Measurements from ENCODE around the gene GBGT1.

DNA sequence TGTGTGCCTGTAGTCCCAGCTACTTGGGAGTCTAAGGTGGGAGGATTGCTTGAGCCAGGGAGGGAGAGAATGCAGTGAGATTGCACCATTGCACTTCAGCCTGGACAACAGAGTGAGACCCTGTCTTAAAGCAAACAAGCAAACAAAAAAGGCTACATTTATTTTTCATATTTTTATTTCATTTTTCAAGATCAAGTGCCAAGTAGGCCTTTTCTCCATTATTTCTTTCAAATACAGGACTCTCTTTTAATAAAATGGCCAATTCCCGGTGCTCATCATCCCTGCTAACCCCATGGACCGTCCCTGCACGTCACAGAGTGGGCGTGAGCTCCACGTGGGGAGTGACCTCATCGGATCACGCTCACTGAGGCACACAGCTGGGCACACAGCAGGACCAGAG lies 9.3 kb upstream of the GBGT1 start:
- TF ChIP-seq POLR2A (IDR thresholded peaks at IDR 0.05) (no peak), POLR2AphosphoS5 (IDR thresholded peaks at IDR 0.05) (no peak), EP300 (IDR thresholded peaks at IDR 0.05) (no peak)
- TF ChIP-seq, protein P1, sequence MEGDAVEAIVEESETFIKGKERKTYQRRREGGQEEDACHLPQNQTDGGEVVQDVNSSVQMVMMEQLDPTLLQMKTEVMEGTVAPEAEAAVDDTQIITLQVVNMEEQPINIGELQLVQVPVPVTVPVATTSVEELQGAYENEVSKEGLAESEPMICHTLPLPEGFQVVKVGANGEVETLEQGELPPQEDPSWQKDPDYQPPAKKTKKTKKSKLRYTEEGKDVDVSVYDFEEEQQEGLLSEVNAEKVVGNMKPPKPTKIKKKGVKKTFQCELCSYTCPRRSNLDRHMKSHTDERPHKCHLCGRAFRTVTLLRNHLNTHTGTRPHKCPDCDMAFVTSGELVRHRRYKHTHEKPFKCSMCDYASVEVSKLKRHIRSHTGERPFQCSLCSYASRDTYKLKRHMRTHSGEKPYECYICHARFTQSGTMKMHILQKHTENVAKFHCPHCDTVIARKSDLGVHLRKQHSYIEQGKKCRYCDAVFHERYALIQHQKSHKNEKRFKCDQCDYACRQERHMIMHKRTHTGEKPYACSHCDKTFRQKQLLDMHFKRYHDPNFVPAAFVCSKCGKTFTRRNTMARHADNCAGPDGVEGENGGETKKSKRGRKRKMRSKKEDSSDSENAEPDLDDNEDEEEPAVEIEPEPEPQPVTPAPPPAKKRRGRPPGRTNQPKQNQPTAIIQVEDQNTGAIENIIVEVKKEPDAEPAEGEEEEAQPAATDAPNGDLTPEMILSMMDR (IDR thresholded peaks at IDR 0.05): no peak
